Hepatocyte (in vitro differentiated cells): ENCODE data around the gene NSMCE1.

Experiments
- CTCF ChIP-seq: fragments of 200-600 bp; sonication (generic); IDR thresholded peaks from 2 replicates; pipeline ENCODE4 v1.5.1; 2016; ENCODE audit warnings: antibody characterized with exemption, mild to moderate bottlenecking; ENCODE audit not compliant: poor library complexity
- EZH2 ChIP-seq: fragments of 200-600 bp; sonication (generic); IDR thresholded peaks from 2 replicates; pipeline ENCODE4 v1.6.1; 2016; ENCODE audit warnings: antibody characterized with exemption, mild to moderate bottlenecking, borderline replicate concordance
- EZH2phosphoT487 ChIP-seq: fragments of 200-600 bp; sonication (generic); IDR thresholded peaks from one replicate; pipeline ENCODE4 v1.6.1; 2018; ENCODE audit warnings: antibody characterized with exemption, mild to moderate bottlenecking, low read depth, moderate library complexity; ENCODE audit not compliant: unreplicated experiment, severe bottlenecking

DNA sequence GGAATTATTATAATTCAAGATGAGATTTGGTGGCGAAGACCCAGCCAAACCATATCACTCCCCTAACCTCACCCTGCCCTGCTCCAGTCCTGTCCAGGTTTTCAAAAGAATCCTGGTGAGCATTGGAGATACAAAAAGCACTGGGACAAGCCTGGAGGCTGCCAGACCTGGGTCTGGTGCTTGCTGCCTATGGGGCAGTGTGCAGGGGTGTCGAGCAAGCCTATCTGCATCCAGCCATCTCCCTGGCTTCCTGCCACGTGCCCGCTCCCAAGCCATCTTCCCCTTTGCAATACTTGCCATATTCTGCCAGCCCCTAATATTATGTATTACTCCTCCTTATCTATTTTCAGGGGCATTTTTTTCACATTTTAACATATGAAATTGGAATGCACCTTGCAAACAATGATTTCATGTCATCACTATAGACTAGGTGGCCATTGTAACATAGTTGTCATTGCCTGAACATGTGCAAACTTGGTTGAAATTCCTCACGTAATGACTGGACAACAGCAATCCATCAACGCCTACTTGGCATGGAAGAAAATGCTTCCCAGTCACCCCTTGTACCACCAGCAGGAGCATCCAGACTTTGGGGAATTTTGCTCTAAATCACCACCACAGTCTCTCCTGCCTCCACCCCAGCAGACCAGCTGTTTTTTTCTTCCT lies 73.4 kb downstream of the NSMCE1 start:
- TF ChIP-seq CTCF: no peak
- no peak for TF ChIP-seq EZH2phosphoT487
- no peak for TF ChIP-seq EZH2
